ENCODE measurements around the gene TRIO. TPM values are rescaled to one million over a fixed set of nuclear protein-coding genes. Genes with fewer than 3 reads are reported as not detected.

The TRIO gene
- total RNA-seq, 1 experiment from 2014 or later, result 88.8 TPM

DNA sequence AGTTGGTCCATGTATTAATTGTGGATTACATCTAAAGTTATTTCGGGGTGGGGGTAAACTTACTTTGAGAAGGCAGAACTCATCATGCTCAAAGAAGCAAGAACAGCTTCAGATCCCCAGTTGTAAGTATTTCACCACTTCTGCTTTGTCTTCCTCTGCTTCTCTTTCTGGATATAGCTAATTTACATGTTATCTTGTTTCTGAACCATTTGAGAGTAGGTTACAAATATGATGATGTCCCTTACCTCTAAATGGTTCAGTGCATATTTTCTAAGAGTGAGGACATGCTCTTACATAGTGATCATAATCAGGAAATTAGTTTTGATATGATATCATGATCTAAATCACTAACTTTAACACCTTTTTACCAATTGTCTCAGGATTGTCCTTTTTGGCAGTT lies 11.9 kb downstream of the TRIO start:
- Mint-ChIP-seq H3K27me3 (ENCODE audit: low read depth) (no peaks in the 10 kb centered on the region), H3K36me3 (no peaks in the 10 kb centered on the region), H3K4me1 (peaks cover 48% of the 10 kb centered on the region), H3K4me3 (no peak overlapping the region), H3K27ac (no peak overlapping the region), H3K9me3 (no peaks in the 10 kb centered on the region)
- CTCF ChIA-PET, result interaction anchor here (1.3 kb wide), 1 partner anchor 104 kb away, joined by 3 read pairs; no protein-coding TSS in a partner anchor
- ATAC-seq (no peak), DNase-seq (ENCODE audit: low spot score) (no peak)
- TF ChIP-seq NR1H2 (CRISPR knock-in tag; IDR thresholded peaks at IDR 0.05) (no peak), ESRRA (CRISPR knock-in tag; IDR thresholded peaks at IDR 0.05; ENCODE audit: borderline replicate concordance) (no peak), SOX15 (CRISPR knock-in tag; IDR thresholded peaks at IDR 0.05) (no peak)
- TF ChIP-seq, protein P1, sequence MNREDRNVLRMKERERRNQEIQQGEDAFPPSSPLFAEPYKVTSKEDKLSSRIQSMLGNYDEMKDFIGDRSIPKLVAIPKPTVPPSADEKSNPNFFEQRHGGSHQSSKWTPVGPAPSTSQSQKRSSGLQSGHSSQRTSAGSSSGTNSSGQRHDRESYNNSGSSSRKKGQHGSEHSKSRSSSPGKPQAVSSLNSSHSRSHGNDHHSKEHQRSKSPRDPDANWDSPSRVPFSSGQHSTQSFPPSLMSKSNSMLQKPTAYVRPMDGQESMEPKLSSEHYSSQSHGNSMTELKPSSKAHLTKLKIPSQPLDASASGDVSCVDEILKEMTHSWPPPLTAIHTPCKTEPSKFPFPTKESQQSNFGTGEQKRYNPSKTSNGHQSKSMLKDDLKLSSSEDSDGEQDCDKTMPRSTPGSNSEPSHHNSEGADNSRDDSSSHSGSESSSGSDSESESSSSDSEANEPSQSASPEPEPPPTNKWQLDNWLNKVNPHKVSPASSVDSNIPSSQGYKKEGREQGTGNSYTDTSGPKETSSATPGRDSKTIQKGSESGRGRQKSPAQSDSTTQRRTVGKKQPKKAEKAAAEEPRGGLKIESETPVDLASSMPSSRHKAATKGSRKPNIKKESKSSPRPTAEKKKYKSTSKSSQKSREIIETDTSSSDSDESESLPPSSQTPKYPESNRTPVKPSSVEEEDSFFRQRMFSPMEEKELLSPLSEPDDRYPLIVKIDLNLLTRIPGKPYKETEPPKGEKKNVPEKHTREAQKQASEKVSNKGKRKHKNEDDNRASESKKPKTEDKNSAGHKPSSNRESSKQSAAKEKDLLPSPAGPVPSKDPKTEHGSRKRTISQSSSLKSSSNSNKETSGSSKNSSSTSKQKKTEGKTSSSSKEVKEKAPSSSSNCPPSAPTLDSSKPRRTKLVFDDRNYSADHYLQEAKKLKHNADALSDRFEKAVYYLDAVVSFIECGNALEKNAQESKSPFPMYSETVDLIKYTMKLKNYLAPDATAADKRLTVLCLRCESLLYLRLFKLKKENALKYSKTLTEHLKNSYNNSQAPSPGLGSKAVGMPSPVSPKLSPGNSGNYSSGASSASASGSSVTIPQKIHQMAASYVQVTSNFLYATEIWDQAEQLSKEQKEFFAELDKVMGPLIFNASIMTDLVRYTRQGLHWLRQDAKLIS (CRISPR knock-in tag; IDR thresholded peaks at IDR 0.05; ENCODE audit: borderline replicate concordance), result no peak
- POLR2A ChIA-PET, result no interaction called here

DNA sequence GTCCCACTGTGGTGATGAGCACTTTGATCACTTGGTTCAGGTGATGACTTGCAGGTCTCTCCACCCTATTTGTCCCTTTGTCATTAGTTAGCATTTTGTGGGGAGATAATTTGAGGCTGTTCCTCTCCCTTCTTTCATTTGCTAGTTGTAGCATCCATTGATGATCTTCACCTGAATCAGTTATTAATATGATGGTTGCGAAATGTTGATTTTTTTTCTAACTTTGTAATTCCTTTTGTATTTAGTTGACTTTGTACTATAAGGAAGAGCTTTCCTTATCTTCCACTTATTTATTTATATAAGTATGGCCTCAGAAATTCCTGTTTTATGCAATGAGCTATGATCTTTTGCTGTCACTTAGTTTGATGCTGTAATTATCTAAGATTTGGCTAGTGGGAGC lies 12.6 kb downstream of the TRIO start:
- ChIA-PET POLR2A (no interaction called here), CTCF (no interaction called here)
- Mint-ChIP-seq H3K9me3 (no peaks in the 10 kb centered on the region), H3K36me3 (no peaks in the 10 kb centered on the region), H3K27ac (no peak overlapping the region), H3K27me3 (ENCODE audit: low read depth) (no peaks in the 10 kb centered on the region), H3K4me3 (no peak overlapping the region), H3K4me1 (peaks cover 50% of the 10 kb centered on the region)
- DNase-seq (ENCODE audit: low spot score), result no peak
- ATAC-seq, result no peak
- TF ChIP-seq, protein P2, sequence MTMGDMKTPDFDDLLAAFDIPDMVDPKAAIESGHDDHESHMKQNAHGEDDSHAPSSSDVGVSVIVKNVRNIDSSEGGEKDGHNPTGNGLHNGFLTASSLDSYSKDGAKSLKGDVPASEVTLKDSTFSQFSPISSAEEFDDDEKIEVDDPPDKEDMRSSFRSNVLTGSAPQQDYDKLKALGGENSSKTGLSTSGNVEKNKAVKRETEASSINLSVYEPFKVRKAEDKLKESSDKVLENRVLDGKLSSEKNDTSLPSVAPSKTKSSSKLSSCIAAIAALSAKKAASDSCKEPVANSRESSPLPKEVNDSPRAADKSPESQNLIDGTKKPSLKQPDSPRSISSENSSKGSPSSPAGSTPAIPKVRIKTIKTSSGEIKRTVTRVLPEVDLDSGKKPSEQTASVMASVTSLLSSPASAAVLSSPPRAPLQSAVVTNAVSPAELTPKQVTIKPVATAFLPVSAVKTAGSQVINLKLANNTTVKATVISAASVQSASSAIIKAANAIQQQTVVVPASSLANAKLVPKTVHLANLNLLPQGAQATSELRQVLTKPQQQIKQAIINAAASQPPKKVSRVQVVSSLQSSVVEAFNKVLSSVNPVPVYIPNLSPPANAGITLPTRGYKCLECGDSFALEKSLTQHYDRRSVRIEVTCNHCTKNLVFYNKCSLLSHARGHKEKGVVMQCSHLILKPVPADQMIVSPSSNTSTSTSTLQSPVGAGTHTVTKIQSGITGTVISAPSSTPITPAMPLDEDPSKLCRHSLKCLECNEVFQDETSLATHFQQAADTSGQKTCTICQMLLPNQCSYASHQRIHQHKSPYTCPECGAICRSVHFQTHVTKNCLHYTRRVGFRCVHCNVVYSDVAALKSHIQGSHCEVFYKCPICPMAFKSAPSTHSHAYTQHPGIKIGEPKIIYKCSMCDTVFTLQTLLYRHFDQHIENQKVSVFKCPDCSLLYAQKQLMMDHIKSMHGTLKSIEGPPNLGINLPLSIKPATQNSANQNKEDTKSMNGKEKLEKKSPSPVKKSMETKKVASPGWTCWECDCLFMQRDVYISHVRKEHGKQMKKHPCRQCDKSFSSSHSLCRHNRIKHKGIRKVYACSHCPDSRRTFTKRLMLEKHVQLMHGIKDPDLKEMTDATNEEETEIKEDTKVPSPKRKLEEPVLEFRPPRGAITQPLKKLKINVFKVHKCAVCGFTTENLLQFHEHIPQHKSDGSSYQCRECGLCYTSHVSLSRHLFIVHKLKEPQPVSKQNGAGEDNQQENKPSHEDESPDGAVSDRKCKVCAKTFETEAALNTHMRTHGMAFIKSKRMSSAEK (CRISPR knock-in tag; IDR thresholded peaks at IDR 0.05; ENCODE audit: borderline replicate concordance), result no peak
- TF ChIP-seq, protein P3, sequence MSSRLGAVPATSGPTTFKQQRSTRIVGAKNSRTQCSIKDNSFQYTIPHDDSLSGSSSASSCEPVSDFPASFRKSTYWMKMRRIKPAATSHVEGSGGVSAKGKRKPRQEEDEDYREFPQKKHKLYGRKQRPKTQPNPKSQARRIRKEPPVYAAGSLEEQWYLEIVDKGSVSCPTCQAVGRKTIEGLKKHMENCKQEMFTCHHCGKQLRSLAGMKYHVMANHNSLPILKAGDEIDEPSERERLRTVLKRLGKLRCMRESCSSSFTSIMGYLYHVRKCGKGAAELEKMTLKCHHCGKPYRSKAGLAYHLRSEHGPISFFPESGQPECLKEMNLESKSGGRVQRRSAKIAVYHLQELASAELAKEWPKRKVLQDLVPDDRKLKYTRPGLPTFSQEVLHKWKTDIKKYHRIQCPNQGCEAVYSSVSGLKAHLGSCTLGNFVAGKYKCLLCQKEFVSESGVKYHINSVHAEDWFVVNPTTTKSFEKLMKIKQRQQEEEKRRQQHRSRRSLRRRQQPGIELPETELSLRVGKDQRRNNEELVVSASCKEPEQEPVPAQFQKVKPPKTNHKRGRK (CRISPR knock-in tag; IDR thresholded peaks at IDR 0.05; ENCODE audit: borderline replicate concordance), result no peak
- TF ChIP-seq ZNF138 (CRISPR knock-in tag; conservative IDR thresholded peaks at IDR 0.05) (no peak), EMX1 (CRISPR knock-in tag; IDR thresholded peaks at IDR 0.05) (no peak), ELF4 (CRISPR knock-in tag; IDR thresholded peaks at IDR 0.05; ENCODE audit: low read depth) (no peak), GTF2I (CRISPR knock-in tag; conservative IDR thresholded peaks at IDR 0.05) (no peak), OVOL2 (CRISPR knock-in tag; IDR thresholded peaks at IDR 0.05; ENCODE audit: borderline replicate concordance) (no peak), NR1H2 (CRISPR knock-in tag; IDR thresholded peaks at IDR 0.05) (no peak), TEAD4 (CRISPR knock-in tag; IDR thresholded peaks at IDR 0.05) (no peak), MXD4 (CRISPR knock-in tag; IDR thresholded peaks at IDR 0.05; ENCODE audit: borderline replicate concordance) (no peak)
- TF ChIP-seq, protein P4, sequence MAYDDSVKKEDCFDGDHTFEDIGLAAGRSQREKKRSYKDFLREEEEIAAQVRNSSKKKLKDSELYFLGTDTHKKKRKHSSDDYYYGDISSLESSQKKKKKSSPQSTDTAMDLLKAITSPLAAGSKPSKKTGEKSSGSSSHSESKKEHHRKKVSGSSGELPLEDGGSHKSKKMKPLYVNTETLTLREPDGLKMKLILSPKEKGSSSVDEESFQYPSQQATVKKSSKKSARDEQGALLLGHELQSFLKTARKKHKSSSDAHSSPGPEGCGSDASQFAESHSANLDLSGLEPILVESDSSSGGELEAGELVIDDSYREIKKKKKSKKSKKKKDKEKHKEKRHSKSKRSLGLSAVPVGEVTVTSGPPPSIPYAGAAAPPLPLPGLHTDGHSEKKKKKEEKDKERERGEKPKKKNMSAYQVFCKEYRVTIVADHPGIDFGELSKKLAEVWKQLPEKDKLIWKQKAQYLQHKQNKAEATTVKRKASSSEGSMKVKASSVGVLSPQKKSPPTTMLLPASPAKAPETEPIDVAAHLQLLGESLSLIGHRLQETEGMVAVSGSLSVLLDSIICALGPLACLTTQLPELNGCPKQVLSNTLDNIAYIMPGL (CRISPR knock-in tag; IDR thresholded peaks at IDR 0.05), result no peak
- TF ChIP-seq, protein P5, sequence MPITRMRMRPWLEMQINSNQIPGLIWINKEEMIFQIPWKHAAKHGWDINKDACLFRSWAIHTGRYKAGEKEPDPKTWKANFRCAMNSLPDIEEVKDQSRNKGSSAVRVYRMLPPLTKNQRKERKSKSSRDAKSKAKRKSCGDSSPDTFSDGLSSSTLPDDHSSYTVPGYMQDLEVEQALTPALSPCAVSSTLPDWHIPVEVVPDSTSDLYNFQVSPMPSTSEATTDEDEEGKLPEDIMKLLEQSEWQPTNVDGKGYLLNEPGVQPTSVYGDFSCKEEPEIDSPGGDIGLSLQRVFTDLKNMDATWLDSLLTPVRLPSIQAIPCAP (CRISPR knock-in tag; IDR thresholded peaks at IDR 0.05), result no peak
- TF ChIP-seq, protein P6, sequence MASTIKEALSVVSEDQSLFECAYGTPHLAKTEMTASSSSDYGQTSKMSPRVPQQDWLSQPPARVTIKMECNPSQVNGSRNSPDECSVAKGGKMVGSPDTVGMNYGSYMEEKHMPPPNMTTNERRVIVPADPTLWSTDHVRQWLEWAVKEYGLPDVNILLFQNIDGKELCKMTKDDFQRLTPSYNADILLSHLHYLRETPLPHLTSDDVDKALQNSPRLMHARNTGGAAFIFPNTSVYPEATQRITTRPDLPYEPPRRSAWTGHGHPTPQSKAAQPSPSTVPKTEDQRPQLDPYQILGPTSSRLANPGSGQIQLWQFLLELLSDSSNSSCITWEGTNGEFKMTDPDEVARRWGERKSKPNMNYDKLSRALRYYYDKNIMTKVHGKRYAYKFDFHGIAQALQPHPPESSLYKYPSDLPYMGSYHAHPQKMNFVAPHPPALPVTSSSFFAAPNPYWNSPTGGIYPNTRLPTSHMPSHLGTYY (CRISPR knock-in tag; IDR thresholded peaks at IDR 0.05), result no peak
- TF ChIP-seq, protein P7, sequence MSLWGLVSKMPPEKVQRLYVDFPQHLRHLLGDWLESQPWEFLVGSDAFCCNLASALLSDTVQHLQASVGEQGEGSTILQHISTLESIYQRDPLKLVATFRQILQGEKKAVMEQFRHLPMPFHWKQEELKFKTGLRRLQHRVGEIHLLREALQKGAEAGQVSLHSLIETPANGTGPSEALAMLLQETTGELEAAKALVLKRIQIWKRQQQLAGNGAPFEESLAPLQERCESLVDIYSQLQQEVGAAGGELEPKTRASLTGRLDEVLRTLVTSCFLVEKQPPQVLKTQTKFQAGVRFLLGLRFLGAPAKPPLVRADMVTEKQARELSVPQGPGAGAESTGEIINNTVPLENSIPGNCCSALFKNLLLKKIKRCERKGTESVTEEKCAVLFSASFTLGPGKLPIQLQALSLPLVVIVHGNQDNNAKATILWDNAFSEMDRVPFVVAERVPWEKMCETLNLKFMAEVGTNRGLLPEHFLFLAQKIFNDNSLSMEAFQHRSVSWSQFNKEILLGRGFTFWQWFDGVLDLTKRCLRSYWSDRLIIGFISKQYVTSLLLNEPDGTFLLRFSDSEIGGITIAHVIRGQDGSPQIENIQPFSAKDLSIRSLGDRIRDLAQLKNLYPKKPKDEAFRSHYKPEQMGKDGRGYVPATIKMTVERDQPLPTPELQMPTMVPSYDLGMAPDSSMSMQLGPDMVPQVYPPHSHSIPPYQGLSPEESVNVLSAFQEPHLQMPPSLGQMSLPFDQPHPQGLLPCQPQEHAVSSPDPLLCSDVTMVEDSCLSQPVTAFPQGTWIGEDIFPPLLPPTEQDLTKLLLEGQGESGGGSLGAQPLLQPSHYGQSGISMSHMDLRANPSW (CRISPR knock-in tag; conservative IDR thresholded peaks at IDR 0.05; ENCODE audit: low read depth), result no peak
- TF ChIP-seq, protein P8, sequence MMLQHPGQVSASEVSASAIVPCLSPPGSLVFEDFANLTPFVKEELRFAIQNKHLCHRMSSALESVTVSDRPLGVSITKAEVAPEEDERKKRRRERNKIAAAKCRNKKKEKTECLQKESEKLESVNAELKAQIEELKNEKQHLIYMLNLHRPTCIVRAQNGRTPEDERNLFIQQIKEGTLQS (CRISPR knock-in tag; conservative IDR thresholded peaks at IDR 0.05), result no peak
